AG04449 (cell line): Measurements from ENCODE around the gene ANKIB1.
"Not testable (repeated sequence)": the region's sequence is repeated elsewhere in the genome, so short reads cannot be mapped to it uniquely, and the experiment has no call there.

Experiments used
- CTCF ChIA-PET: fragments of 350-600 bp; formaldehyde crosslinking; extraction: SDS; loops from one replicate; lab custom pipeline; 2021; ENCODE audit warnings: antibody characterized with exemption; lab: Yijun Ruan, JAX
- POLR2A ChIA-PET: fragments of 400-600, 350-600 bp; formaldehyde crosslinking; extraction: SDS; loops from one replicate; lab custom pipeline; 2020; ENCODE audit warnings: antibody characterized with exemption, inconsistent platforms; lab: Yijun Ruan, JAX
- DNase-seq: peaks from one replicate; pipeline ENCODE4 v3.0.0-alpha.2; 2010; ENCODE audit warnings: low read depth, low spot score
- H3K4me3 ChIP-seq: 2 replicates; pipeline ENCODE4 v1.5.1; 2011; ENCODE audit warnings: low read depth, mild to moderate bottlenecking, control low read depth, low read length
- CTCF ChIP-seq: IDR thresholded peaks from one replicate; pipeline ENCODE4 v1.5.1; 2011; ENCODE audit warnings: mild to moderate bottlenecking, moderate library complexity, low read length, control low read depth, inconsistent platforms; ENCODE audit not compliant: insufficient read depth; ENCODE audit errors: missing control alignments

The ANKIB1 gene

GRCh38 chr7:92437956-92438491 is 192.2 kb downstream of the ANKIB1 start:
- no peak for TF ChIP-seq CTCF
- ChIA-PET POLR2A (no interaction called here), CTCF (interaction anchor here (2.3 to 2.9 kb wide), 3 partner anchors 9 to 14 kb away, joined by 10 to 14 read pairs (median 12); partner anchors contain the start of gene GATAD1)
- H3K4me3 ChIP-seq = no peak overlapping the region
- no peak for DNase-seq

GRCh38 chr7:92442720-92443119 is 196.9 kb downstream of the ANKIB1 start:
- H3K4me3 ChIP-seq, POLR2A ChIA-PET, CTCF ChIA-PET, DNase-seq: not testable (repeated sequence)

GRCh38 chr7:92446869-92447344 is 201.1 kb downstream of the ANKIB1 start:
- DNase-seq = peak; percentile 46
- no peak overlapping the region for H3K4me3 ChIP-seq
- ChIA-PET CTCF (interaction anchor here (0.7 to 6.4 kb wide), 43 partner anchors 9 to 1400 kb away, joined by 3 to 121 read pairs (median 4); partner anchors contain the start of genes AKAP9, ANKIB1, CYP51A1 and KRIT1), POLR2A (interaction anchor here (0.7 to 1.3 kb wide), 5 partner anchors 14 to 1382 kb away, joined by 3 to 7 read pairs (median 4); partner anchors contain the start of genes ANKIB1, CYP51A1 and KRIT1)
- TF ChIP-seq CTCF = no peak

- TF ChIP-seq CTCF = peak; percentile 86
- ChIA-PET POLR2A (interaction anchor here (0.7 to 1.3 kb wide), 5 partner anchors 13 to 1382 kb away, joined by 3 to 7 read pairs (median 4); partner anchors contain the start of genes ANKIB1, CYP51A1 and KRIT1), CTCF (interaction anchor here (0.5 to 6.4 kb wide), 47 partner anchors 10 to 1401 kb away, joined by 3 to 121 read pairs (median 4); partner anchors contain the start of genes AKAP9, ANKIB1, CYP51A1 and KRIT1)
- DNase-seq = no peak
- H3K4me3 ChIP-seq = peak within 1 kb of the TSS; percentile 91
These were observed 201.8 kb downstream of the ANKIB1 start, which contains the start of gene GATAD1 for GRCh38 chr7:92447345-92448204. GATAD1 (plus strand) TSS chr7:92447482; CDS start chr7:92447730, 248 bp downstream.

- peak; percentile 44 for TF ChIP-seq CTCF
- H3K4me3 ChIP-seq = peak overlapping the region; percentile 91
- ChIA-PET POLR2A (interaction anchor here (0.7 to 1.3 kb wide), 2 partner anchors 201 to 268 kb away, joined by 3 to 4 read pairs; no protein-coding TSS in a partner anchor), CTCF (interaction anchor here (0.5 to 6.4 kb wide), 25 partner anchors 9 to 618 kb away, joined by 3 to 121 read pairs (median 5); partner anchors contain the start of genes ANKIB1, CYP51A1, KRIT1 and LRRD1)
- DNase-seq = no peak
These were observed 202.5 kb downstream of the ANKIB1 start for GRCh38 chr7:92448205-92448747.
